Daoy (cell line): ENCODE measurements around the gene WT1. TPM values are rescaled to one million over a fixed set of nuclear protein-coding genes. Genes with fewer than 3 reads are reported as not detected.
"Not testable (repeated sequence)": the region's sequence is repeated elsewhere in the genome, so short reads cannot be mapped to it uniquely, and the experiment has no call there.

ENCODE experiments used
- DNase-seq: peaks from one replicate; pipeline ENCODE4 v3.0.0-alpha.2; 2015; ENCODE audit warnings: low read depth
- total RNA-seq: library from RNA; depleted of rRNA; stranded (reverse); fragments of >200 nt; shearing (Covaris generic); gene quantifications from 2 replicates; pipeline ENCODE4 v1.2.3, GENCODE V29; 2014

Gene WT1
- total RNA-seq, 1 experiment from 2014 or later: 8.0 TPM

GRCh38 chr11:32388871-32389770, 46.2 kb downstream of the WT1 start:
- no peak for DNase-seq

GRCh38 chr11:32388365-32388764, 47.0 kb downstream of the WT1 start:
- no peak for DNase-seq

GRCh38 chr11:32387411-32387810, 47.9 kb downstream of the WT1 start:
- no peak for DNase-seq

GRCh38 chr11:32386770-32387377, 48.5 kb downstream of the WT1 start:
- DNase-seq: peak; percentile 29

DNA sequence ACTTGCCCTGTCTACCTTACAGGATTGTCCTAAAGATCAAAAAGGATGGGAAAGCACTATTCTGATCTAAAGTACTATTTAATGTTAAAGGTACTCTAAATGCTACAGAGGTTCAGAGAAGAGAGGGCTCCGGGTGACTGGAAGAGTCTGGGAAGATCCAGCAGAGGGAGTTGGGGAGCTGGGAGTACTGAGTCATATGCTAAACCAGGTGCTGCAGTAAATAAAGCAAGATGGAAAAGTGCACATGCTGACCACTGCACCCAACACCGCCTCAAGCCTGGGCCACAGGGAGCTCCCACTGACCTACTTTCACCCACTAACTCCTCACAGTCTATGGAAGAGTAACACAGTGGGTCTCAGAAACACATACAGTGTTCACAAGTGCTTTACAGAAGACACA, 49.3 kb downstream of the WT1 start:
- peak; percentile 54 for DNase-seq

DNA sequence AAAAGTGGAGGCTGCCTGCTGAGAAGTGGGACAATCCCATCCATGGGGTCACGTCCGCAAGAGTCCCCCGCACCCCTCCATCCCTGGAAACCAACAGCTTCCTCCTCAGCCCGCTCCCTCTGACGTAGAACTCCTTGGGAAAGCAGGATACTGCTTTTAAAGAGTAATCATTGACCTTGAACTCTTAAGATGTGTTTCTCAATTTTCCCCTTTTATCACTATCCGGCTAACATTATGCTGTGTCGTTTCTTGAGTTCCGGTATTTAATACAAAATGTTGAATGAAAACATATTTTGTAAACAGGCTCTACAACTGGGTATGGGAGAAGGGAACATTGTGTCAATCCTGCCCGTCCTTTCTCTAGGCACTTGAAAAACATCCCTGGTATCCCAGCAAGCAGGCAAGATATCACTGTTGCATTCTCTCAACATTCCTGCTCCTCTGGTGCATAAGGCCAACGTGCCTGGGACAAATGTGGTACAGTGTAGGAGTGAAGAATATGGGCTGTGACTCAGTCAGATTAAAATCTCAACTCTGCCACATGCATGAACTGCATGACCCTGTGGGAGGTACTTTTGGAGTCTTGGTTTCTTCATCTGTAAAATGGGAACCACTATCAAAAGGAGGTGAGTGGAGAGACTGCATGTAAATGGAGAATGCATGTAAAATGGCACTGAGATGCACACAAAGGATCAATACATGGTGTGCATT, 52.8 kb downstream of the WT1 start:
- peak; percentile 28 for DNase-seq

DNA sequence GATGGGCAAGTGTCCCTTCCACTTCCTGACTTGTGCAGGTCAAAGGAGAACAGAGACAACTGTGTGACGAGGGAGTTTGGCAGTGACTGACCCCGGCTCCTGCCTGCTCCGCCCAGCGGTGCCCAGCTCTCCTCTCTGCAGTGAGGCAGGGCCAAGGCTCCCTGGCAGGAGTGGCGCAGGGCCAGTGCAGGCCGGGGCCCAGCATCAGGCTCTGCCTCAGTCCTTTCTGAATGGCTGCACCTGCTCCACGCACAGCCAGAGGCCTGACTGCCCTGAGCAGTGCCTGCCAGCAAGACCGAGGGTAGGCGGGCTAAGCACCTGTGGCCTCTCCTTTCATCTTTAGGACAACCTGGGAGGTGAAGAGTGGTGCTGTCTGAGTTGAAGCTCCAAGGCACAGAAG, 54.2 kb downstream of the WT1 start:
- DNase-seq: no peak

GRCh38 chr11:32379719-32380118, 55.6 kb downstream of the WT1 start:
- DNase-seq: no peak

DNA sequence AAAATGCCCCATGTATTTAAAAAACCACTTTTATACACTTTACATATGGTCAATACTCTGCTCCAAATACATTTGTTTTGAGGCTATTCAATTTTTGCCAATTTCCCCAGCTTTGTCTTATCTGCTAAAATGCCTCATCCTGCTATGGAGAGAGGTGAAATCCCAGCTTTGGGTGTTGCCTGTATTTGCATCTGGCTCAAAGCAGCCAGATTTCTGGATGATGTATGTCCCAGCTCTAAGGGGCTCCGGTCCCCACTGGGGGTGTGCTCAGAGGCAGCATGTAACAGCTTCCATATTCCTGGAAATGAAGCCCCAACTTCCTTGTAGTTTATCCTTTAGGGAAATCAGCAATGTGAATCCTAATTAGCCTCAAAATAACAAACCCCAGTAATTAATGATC, 59.5 kb downstream of the WT1 start:
- DNase-seq: no peak

DNA sequence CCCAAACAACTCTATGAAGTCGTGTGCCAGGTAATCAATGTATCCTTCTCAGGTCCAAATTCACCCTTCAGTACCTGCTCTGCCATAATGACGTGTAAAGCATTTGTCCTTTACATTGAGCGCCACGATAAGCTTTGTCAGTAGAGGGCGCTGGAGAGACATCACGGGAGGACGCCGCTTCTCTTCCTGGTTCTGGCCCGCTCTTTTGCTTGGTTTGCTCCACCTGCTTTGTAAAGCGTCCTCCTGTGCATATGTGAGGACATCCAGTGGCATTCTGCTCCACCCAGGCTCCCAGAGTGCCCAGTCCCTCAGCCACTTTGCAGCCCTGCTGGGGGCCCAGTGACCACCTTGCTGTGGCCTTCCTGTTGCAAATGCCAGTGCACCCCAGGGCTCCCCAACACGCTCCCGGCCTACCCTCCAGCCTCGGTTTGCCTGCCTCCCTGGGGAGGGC, 61.1 kb downstream of the WT1 start:
- peak; percentile 63 for DNase-seq

- not testable (repeated sequence) for DNase-seq
Measured at GRCh38 chr11:32369987-32370386, 65.4 kb downstream of the WT1 start.

GRCh38 chr11:32366666-32367065, 68.7 kb downstream of the WT1 start:
- DNase-seq: no peak

- DNase-seq: no peak
Measured at GRCh38 chr11:32365192-32365591, 70.1 kb downstream of the WT1 start.

- DNase-seq: no peak
Measured at GRCh38 chr11:32358729-32359128, 76.6 kb downstream of the WT1 start.

DNA sequence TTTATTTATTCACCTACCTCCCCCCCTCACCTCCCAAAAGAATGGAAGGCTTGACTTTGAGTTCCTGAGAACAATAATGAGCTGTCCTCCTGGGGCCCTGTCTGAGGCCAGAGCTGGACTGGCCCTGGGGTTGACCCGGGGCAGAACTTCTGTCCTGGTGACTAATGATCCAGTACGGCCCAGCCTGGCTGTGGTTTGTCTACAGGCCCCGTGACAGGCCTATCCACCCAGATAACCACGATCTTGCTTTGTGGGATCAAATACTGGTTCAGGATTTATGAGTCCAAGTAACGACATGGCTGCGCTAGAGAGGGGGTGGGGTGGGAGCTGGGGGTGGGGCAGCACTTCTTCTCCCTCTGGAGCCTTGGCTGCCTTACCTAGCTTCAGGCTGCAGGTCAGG, 81.5 kb downstream of the WT1 start:
- DNase-seq: no peak

DNA sequence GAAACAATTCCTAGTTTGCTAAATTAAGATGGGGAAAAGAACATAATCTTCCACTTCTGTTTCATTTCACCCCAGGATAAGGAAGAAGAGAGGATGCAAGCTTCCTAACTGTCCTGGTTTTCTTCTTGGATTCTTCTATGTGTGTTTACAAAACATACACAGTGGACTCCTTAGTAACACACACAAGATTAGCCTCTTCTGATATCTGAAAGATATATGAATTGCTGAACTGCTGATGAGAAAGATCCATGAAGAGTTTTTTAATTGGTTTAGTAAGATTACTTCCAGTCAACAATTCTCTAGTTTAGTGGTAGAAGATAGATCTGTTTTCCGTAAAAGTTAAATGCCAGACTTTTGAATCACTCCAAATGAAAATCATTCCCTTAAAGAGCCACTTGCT, 86.8 kb downstream of the WT1 start:
- no peak for DNase-seq

DNA sequence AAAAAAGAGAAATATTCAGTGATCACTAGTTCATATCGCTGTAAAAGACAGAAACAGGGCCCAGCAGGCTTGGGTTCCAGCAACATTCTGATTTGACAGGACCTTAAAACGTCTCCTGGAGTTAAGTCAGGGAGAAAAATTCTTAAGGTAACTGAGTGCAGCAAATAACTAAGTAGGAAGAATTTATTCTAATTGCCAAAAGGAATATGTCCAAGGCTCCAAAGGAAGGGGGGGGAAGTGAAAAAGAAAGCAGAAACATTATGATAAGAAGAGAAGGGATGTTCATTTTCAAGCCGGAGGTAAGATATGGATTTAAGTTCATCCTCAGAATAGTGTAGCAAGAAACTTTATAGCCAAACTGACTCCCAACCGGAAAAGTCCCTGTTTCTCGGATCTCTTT, 90.4 kb downstream of the WT1 start:
- no peak for DNase-seq

- DNase-seq: no peak
Measured at GRCh38 chr11:32343325-32344008, 91.9 kb downstream of the WT1 start.

GRCh38 chr11:32341620-32342613, 93.4 kb downstream of the WT1 start:
- DNase-seq: no peak

DNA sequence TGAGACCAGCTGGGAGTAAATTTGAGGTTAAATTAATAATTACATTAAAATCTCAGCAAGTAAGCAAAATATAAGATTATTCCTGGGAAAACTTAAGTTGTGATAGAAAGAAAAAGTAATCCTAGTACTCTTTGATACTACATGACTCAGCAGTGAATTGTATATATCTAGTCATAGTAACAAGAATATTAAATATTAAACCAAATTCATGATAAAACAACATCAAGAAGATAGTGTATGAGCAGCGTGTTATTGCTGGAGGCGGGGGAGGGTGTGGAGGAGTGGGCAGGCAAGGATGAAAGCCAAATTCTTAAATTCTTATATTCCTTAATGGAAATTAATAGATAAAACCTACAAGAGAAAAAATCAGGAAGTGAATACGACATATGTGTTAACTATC, 95.2 kb downstream of the WT1 start:
- no peak for DNase-seq
